GM23248 (cell line): ENCODE results near the gene COL11A2.

Experiments
- EZH2 ChIP-seq: fragments of 200-600 bp; sonication (generic); IDR thresholded peaks from 2 replicates; pipeline ENCODE4 v1.6.1; 2018; ENCODE audit warnings: antibody characterized with exemption, mild to moderate bottlenecking; ENCODE audit not compliant: insufficient read depth, poor library complexity, severe bottlenecking
- EZH2phosphoT487 ChIP-seq: fragments of 200-600 bp; sonication (generic); IDR thresholded peaks from 2 replicates; pipeline ENCODE4 v1.6.1; 2018; ENCODE audit warnings: antibody characterized with exemption, moderate library complexity, mild to moderate bottlenecking, low read depth; ENCODE audit not compliant: insufficient read depth

DNA sequence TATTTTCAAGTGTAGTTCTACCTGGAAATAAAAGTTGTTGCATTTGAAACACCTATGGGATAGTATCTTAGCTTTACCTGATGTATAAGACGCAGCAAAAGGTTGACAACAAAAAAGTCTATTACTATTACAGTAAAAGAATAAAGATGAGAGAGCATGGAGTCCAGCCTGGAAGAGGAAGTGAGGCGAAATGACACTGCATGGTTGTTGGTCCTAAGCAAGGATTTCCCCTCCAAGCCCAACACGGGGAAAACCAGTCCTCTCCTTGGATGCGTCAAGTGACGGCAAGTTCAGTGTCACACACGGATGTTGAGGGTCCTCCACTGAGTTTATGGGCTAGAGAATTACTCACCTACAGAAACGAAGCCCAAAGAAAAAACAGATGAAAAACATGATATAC lies 51.7 kb downstream of the COL11A2 start:
- TF ChIP-seq EZH2phosphoT487: no peak
- TF ChIP-seq EZH2: no peak
